ENCODE results near the gene TMEM208.

The TMEM208 gene

DNA sequence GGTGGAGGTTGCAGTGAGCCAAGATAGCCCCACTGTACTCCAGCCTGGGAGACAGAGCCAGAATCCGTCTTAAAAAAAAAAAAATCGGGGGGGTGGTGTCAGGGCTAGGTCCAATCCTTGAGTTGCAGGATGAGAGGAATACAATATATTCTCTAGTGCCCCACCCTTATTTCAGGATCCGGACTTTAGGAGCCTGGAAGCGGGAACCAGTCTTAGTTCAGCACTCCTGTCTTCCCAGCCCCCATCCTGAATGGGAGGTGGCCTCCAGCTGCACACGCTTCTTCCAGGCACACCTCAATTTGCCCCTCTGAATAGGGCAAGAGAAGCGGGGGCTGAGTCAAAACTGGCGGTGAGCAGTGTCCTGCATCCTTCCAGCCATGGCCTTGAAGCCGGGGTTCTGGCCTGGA lies 18.7 kb downstream of the TMEM208 start:
- Histone ChIP-seq H3K27ac (peak overlapping the region; percentile 28 to 92 (median 86); a peak in 21 of 22 replicates), H3K9ac (peak overlapping the region; percentile 66 to 86 (median 79)), H3K4me1 (peaks cover 69 to 94% (median 85%) of the 10 kb centered on the region in 10 experiments), H3K27me3 (peaks cover 23 to 30% (median 27%) of the 10 kb centered on the region in 11 experiments), H3K36me3 (peaks cover 0 to 9% (median 0%) of the 10 kb centered on the region in 11 experiments; a peak in 1 of 22 replicates), H4K20me1 (peaks cover 0 to 51% (median 18%) of the 10 kb centered on the region in 11 experiments; a peak in 15 of 22 replicates), H3K4me3 (peak overlapping the region; percentile 73 to 89 (median 84)), H3K4me2 (peak overlapping the region; percentile 92 to 100 (median 98)), H3K9me3 (replicated peaks in 1 of 11) (no peaks in the 10 kb centered on the region)
- TF ChIP-seq Cebpa-rat (IDR thresholded peaks at IDR 0.05), result no peak

GRCh38 chr16:67246081-67246755 lies 19.3 kb downstream of the TMEM208 start:
- Histone ChIP-seq H3K27me3 (peaks cover 23 to 32% (median 29%) of the 10 kb centered on the region in 11 experiments), H3K9ac (peak overlapping the region; percentile 66 to 86 (median 79)), H3K27ac (peak overlapping the region; percentile 11 to 92 (median 86); a peak in 21 of 22 replicates), H3K4me1 (peaks cover 64 to 92% (median 86%) of the 10 kb centered on the region in 10 experiments), H3K4me2 (peak overlapping the region; percentile 92 to 100 (median 98)), H3K9me3 (replicated peaks in 1 of 11) (no peaks in the 10 kb centered on the region), H4K20me1 (peaks cover 0 to 51% (median 18%) of the 10 kb centered on the region in 11 experiments; a peak in 15 of 22 replicates), H3K4me3 (peak overlapping the region; percentile 73 to 89 (median 84)), H3K36me3 (0 out of 22 replicates have a peak, but pooled peaks cover 0 to 9% (median 0%) of the 10 kb centered on the region in 11 experiments)
- TF ChIP-seq Cebpa-rat (IDR thresholded peaks at IDR 0.05), result no peak

DNA sequence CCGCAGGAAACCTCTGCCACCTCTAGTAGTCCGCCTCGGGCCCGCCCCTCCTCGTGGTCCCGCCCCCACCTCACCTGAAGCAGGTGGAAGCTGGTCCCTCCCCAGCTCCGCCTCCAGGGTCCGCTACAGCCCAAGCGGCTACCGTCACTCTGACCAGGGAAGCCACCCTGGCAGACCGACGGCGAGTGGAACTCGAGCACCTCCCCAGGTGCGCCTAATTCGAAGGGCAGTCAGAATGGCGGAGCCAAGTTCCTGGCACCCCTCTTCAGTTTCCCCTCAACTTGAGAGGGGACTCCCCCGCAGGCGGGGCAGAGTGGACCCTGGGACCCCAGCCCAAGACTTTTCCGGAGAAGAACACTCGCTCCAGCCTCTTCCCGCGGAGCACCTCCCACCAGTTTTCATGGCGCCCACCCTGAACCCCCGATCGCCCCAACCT lies 19.8 kb downstream of the TMEM208 start:
- Histone ChIP-seq H4K20me1 (peaks cover 0 to 51% (median 18%) of the 10 kb centered on the region in 11 experiments; a peak in 15 of 22 replicates), H3K4me1 (peaks cover 59 to 86% (median 80%) of the 10 kb centered on the region in 10 experiments), H3K27ac (peak overlapping the region; percentile 11 to 92 (median 86); a peak in 20 of 22 replicates), H3K4me3 (peak overlapping the region; percentile 73 to 89 (median 84)), H3K36me3 (0 out of 22 replicates have a peak, but pooled peaks cover 0 to 5% (median 0%) of the 10 kb centered on the region in 11 experiments), H3K9me3 (replicated peaks in 1 of 11) (no peaks in the 10 kb centered on the region), H3K4me2 (peak overlapping the region; percentile 92 to 100 (median 98)), H3K27me3 (peaks cover 23 to 32% (median 29%) of the 10 kb centered on the region in 11 experiments), H3K9ac (peak overlapping the region; percentile 66 to 86 (median 79))
- no peak for TF ChIP-seq Cebpa-rat (IDR thresholded peaks at IDR 0.05)

GRCh38 chr16:67247192-67248072 lies 20.5 kb downstream of the TMEM208 start, which contains the start of gene FHOD1:
Gene FHOD1, minus strand, starts transcription at chr16:67247481. Its CDS starts 71 bp downstream, at chr16:67247410.
- Histone ChIP-seq H3K36me3 (no peaks in the 10 kb centered on the region), H3K4me2 (peak within 1 kb of the TSS; percentile 92 to 100 (median 98)), H3K4me1 (peaks cover 52 to 83% (median 76%) of the 10 kb centered on the region in 10 experiments), H4K20me1 (peaks cover 0 to 48% (median 18%) of the 10 kb centered on the region in 11 experiments; a peak in 15 of 22 replicates), H3K27ac (peak within 1 kb of the TSS; percentile 11 to 92 (median 86); a peak in 21 of 22 replicates), H3K27me3 (peaks cover 23 to 32% (median 29%) of the 10 kb centered on the region in 11 experiments), H3K9ac (peak within 1 kb of the TSS; percentile 66 to 86 (median 79)), H3K9me3 (replicated peaks in 1 of 11) (no peaks in the 10 kb centered on the region), H3K4me3 (peak within 1 kb of the TSS; percentile 73 to 89 (median 84))
- no peak for TF ChIP-seq Cebpa-rat (IDR thresholded peaks at IDR 0.05)

- peak overlapping the region in 9 of 11 experiments; percentile 14 to 92 (median 47); a peak in 9 of 22 replicates for H3K27ac ChIP-seq
- peaks cover 23 to 32% (median 29%) of the 10 kb centered on the region in 11 experiments for H3K27me3 ChIP-seq
- H3K36me3 ChIP-seq, result no peaks in the 10 kb centered on the region
- no peak for TF ChIP-seq Cebpa-rat (IDR thresholded peaks at IDR 0.05)
- peak overlapping the region; percentile 73 to 89 (median 84) for H3K4me3 ChIP-seq
- H3K4me2 ChIP-seq, result peak overlapping the region; percentile 92 to 100 (median 98)
- H4K20me1 ChIP-seq, result peaks cover 0 to 46% (median 18%) of the 10 kb centered on the region in 11 experiments; a peak in 15 of 22 replicates
- H3K9me3 ChIP-seq (replicated peaks in 1 of 11), result no peaks in the 10 kb centered on the region
- H3K9ac ChIP-seq, result peak overlapping the region; percentile 66 to 86 (median 76); a peak in 21 of 22 replicates
- peaks cover 46 to 82% (median 74%) of the 10 kb centered on the region in 10 experiments for H3K4me1 ChIP-seq
Measured at GRCh38 chr16:67248073-67248400, 21.1 kb downstream of the TMEM208 start.

DNA sequence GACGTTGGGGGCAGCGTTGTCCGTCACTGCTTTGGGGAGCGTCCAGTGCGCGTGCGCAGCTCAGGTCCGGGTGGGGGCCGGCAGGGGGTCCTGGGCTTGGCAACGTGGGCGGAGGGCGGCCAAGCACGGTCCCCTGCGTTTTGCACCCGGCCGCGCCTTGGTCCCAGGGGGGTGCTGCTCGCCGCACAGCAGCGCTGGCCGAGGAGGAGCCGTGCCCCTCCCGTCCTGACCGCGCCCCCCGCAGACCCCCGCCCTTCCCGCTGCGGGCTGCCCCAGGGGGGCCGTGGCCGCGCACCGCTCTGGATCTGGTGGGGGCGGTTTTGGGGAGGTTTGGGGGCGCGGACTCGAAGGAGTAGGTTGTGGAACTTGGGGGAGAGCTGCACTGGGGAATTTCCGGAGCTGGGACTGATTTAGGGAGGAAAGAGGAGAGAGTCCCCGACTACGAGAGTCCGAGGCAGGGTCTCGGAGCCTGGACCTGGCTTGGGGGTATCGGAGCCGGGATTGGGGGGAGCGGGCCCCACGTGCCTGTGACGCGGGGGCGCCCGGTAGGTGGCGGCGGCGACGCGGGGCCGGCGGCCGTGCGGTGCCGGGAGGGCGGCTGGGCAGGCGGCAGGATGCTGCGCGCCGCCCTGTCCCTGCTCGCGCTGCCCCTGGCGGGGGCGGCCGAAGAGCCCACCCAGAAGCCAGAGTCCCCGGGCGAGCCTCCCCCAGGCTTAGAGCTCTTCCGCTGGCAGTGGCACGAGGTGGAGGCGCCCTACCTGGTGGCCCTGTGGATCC lies 21.7 kb downstream of the TMEM208 start, which contains the start of gene SLC9A5:
TSS of gene SLC9A5 (plus strand) at position 579 of the 777 bp plus-strand sequence. CDS start at position 615, 36 bp downstream.
- Histone ChIP-seq H3K4me1 (peaks cover 41 to 76% (median 68%) of the 10 kb centered on the region in 10 experiments), H3K9me3 (replicated peaks in 1 of 11) (no peaks in the 10 kb centered on the region), H3K36me3 (no peaks in the 10 kb centered on the region), H3K4me3 (peak within 1 kb of the TSS; percentile 73 to 89 (median 84)), H4K20me1 (peaks cover 0 to 41% (median 18%) of the 10 kb centered on the region in 11 experiments; a peak in 15 of 22 replicates), H3K27me3 (peaks cover 23 to 32% (median 29%) of the 10 kb centered on the region in 11 experiments), H3K4me2 (peak within 1 kb of the TSS; percentile 92 to 100 (median 98)), H3K9ac (peak within 1 kb of the TSS; percentile 66 to 86 (median 78)), H3K27ac (peak within 1 kb of the TSS in 10 of 11 experiments; percentile 14 to 92 (median 46); a peak in 17 of 22 replicates)
- TF ChIP-seq Cebpa-rat (IDR thresholded peaks at IDR 0.05), result no peak

GRCh38 chr16:67249178-67250044 lies 22.5 kb downstream of the TMEM208 start:
- H3K4me3 ChIP-seq, result peak overlapping the region; percentile 73 to 89 (median 84)
- TF ChIP-seq Cebpa-rat (IDR thresholded peaks at IDR 0.05), result no peak
- peaks cover 23 to 32% (median 29%) of the 10 kb centered on the region in 11 experiments for H3K27me3 ChIP-seq
- peak overlapping the region in 10 of 11 experiments; percentile 10 to 92 (median 41); a peak in 12 of 22 replicates for H3K27ac ChIP-seq
- H3K4me2 ChIP-seq, result peak overlapping the region; percentile 92 to 100 (median 98)
- H3K9ac ChIP-seq, result peak overlapping the region; percentile 66 to 86 (median 74)
- H3K9me3 ChIP-seq (replicated peaks in 1 of 11), result no peaks in the 10 kb centered on the region
- no peaks in the 10 kb centered on the region for H3K36me3 ChIP-seq
- H4K20me1 ChIP-seq, result peaks cover 0 to 35% (median 16%) of the 10 kb centered on the region in 11 experiments; a peak in 15 of 22 replicates
- peaks cover 33 to 69% (median 61%) of the 10 kb centered on the region in 10 experiments for H3K4me1 ChIP-seq
